Glutamatergic neuron (in vitro differentiated cells): ENCODE data around the gene ABCD1. TPM values are rescaled to one million over a fixed set of nuclear protein-coding genes. Genes with fewer than 3 reads are reported as not detected.

Experiments
- DNase-seq: peaks from one replicate; pipeline ENCODE4 v3.0.0; 2022
- H3K27ac Mint-ChIP-seq: one replicate; pipeline ENCODE4 v1.8.0; 2020; ENCODE audit warnings: mild to moderate bottlenecking, mixed read lengths, inconsistent platforms; ENCODE audit not compliant: unreplicated experiment
- H3K27me3 Mint-ChIP-seq: one replicate; pipeline ENCODE4 v1.8.0; 2020; ENCODE audit warnings: mild to moderate bottlenecking, moderate library complexity, mixed read lengths, inconsistent platforms; ENCODE audit not compliant: unreplicated experiment
- H3K36me3 Mint-ChIP-seq: one replicate; pipeline ENCODE4 v1.8.0; 2020; ENCODE audit warnings: mild to moderate bottlenecking, mixed read lengths, inconsistent platforms; ENCODE audit not compliant: unreplicated experiment
- H3K4me1 Mint-ChIP-seq: one replicate; pipeline ENCODE4 v1.8.0; 2020; ENCODE audit warnings: mild to moderate bottlenecking, low read depth, mixed read lengths, inconsistent platforms; ENCODE audit not compliant: unreplicated experiment
- H3K4me3 Mint-ChIP-seq: one replicate; pipeline ENCODE4 v1.8.0; 2020; ENCODE audit warnings: mild to moderate bottlenecking, mixed read lengths, inconsistent platforms; ENCODE audit not compliant: unreplicated experiment
- H3K9me3 Mint-ChIP-seq: one replicate; pipeline ENCODE4 v1.8.0; 2020; ENCODE audit warnings: mild to moderate bottlenecking, moderate library complexity, mixed read lengths, inconsistent platforms; ENCODE audit not compliant: unreplicated experiment
- CTCF ChIP-seq: fragments of 200-600 bp; sonication (generic); IDR thresholded peaks from one replicate; pipeline ENCODE4 v1.5.0; 2021; ENCODE audit not compliant: partially characterized antibody, unreplicated experiment
- total RNA-seq: library from RNA; stranded (reverse); fragmentation: NEBNext Ultra II Directional; extraction: Animal tissue kit (Norgen Biotek cat#: 25700); gene quantifications from one replicate; pipeline ENCODE4 v1.2.1, GENCODE V29; 2021; ENCODE audit not compliant: unreplicated experiment

The ABCD1 gene
- total RNA-seq, 1 donor from 2014 or later = 13.5 TPM

GRCh38 chrX:153784325-153784967 is 59.8 kb downstream of the ABCD1 start:
- H3K4me3 Mint-ChIP-seq = no peak overlapping the region
- DNase-seq = no peak
- H3K36me3 Mint-ChIP-seq = no peaks in the 10 kb centered on the region
- no peaks in the 10 kb centered on the region for H3K27me3 Mint-ChIP-seq
- no peaks in the 10 kb centered on the region for H3K4me1 Mint-ChIP-seq
- TF ChIP-seq CTCF = no peak
- no peak overlapping the region for H3K27ac Mint-ChIP-seq
- peaks cover 1% of the 10 kb centered on the region for H3K9me3 Mint-ChIP-seq

GRCh38 chrX:153786669-153787068 is 62.0 kb downstream of the ABCD1 start:
- Mint-ChIP-seq H3K36me3 (no peaks in the 10 kb centered on the region), H3K9me3 (peaks cover 1% of the 10 kb centered on the region), H3K4me1 (no peaks in the 10 kb centered on the region), H3K4me3 (no peak overlapping the region), H3K27ac (no peak overlapping the region), H3K27me3 (no peaks in the 10 kb centered on the region)
- TF ChIP-seq CTCF = no peak
- DNase-seq = no peak

- Mint-ChIP-seq H3K27me3 (no peaks in the 10 kb centered on the region), H3K27ac (no peak overlapping the region), H3K36me3 (no peaks in the 10 kb centered on the region), H3K4me3 (no peak overlapping the region), H3K9me3 (peaks cover 6% of the 10 kb centered on the region), H3K4me1 (peaks cover 5% of the 10 kb centered on the region)
- DNase-seq = no peak
- TF ChIP-seq CTCF = no peak
These were observed 65.0 kb downstream of the ABCD1 start for GRCh38 chrX:153789654-153790053.

GRCh38 chrX:153791104-153791852 is 66.6 kb downstream of the ABCD1 start:
- TF ChIP-seq CTCF = no peak
- peaks cover 6% of the 10 kb centered on the region for H3K9me3 Mint-ChIP-seq
- no peaks in the 10 kb centered on the region for H3K27me3 Mint-ChIP-seq
- H3K4me1 Mint-ChIP-seq = peaks cover 5% of the 10 kb centered on the region
- no peak overlapping the region for H3K4me3 Mint-ChIP-seq
- H3K27ac Mint-ChIP-seq = no peak overlapping the region
- no peaks in the 10 kb centered on the region for H3K36me3 Mint-ChIP-seq
- no peak for DNase-seq

- DNase-seq = no peak
- TF ChIP-seq CTCF = no peak
- Mint-ChIP-seq H3K4me3 (no peak overlapping the region), H3K9me3 (peaks cover 6% of the 10 kb centered on the region), H3K36me3 (no peaks in the 10 kb centered on the region), H3K4me1 (peaks cover 5% of the 10 kb centered on the region), H3K27ac (no peak overlapping the region), H3K27me3 (no peaks in the 10 kb centered on the region)
These were observed 67.7 kb downstream of the ABCD1 start for GRCh38 chrX:153792368-153792767.
